CD4-positive, alpha-beta T cell treated with Interferon gamma for 1 hour (primary cell): Measurements from ENCODE around the gene ABHD6.
A peak's percentile ranks its signal among the peaks of the same experiment; 100 is the strongest.
"Not testable (repeated sequence)": the region's sequence is repeated elsewhere in the genome, so short reads cannot be mapped to it uniquely, and the experiment has no call there.

ENCODE experiments used
- DNase-seq: peaks from one replicate; pipeline ENCODE4 v3.0.0-alpha.2; 2020

The ABHD6 gene

GRCh38 chr3:58324391-58325390, 87.1 kb downstream of the ABHD6 start:
- DNase-seq = no peak

- DNase-seq = no peak
Measured at GRCh38 chr3:58325525-58325992, 88.0 kb downstream of the ABHD6 start.

GRCh38 chr3:58326267-58326900, 88.8 kb downstream of the ABHD6 start:
- DNase-seq = no peak

GRCh38 chr3:58329150-58329921, 91.7 kb downstream of the ABHD6 start:
- DNase-seq = no peak

GRCh38 chr3:58329922-58330413, 92.4 kb downstream of the ABHD6 start:
- no peak for DNase-seq

- no peak for DNase-seq
Measured at GRCh38 chr3:58331593-58332152, 94.1 kb downstream of the ABHD6 start.

- DNase-seq = peak; percentile 76
Measured at GRCh38 chr3:58332575-58333188, 95.1 kb downstream of the ABHD6 start, which contains the start of gene PXK. TSS of gene PXK (plus strand) at chr3:58332892. CDS start at chr3:58332989, 97 bp downstream.

GRCh38 chr3:58333206-58334012, 95.8 kb downstream of the ABHD6 start:
- no peak for DNase-seq

GRCh38 chr3:58334013-58334321, 96.4 kb downstream of the ABHD6 start:
- DNase-seq = no peak

- DNase-seq = no peak
Measured at GRCh38 chr3:58334506-58334884, 96.9 kb downstream of the ABHD6 start.

- no peak for DNase-seq
Measured at GRCh38 chr3:58335652-58335947, 98.0 kb downstream of the ABHD6 start.

- no peak for DNase-seq
Measured at GRCh38 chr3:58336135-58336882, 98.7 kb downstream of the ABHD6 start.

GRCh38 chr3:58337190-58337589, 99.6 kb downstream of the ABHD6 start:
- DNase-seq = no peak

- DNase-seq = not testable (repeated sequence)
Measured at GRCh38 chr3:58339146-58339545, 101.6 kb downstream of the ABHD6 start.

GRCh38 chr3:58340594-58341244, 103.1 kb downstream of the ABHD6 start:
- DNase-seq = no peak

GRCh38 chr3:58341376-58341775, 103.8 kb downstream of the ABHD6 start:
- no peak for DNase-seq

- DNase-seq = no peak
Measured at GRCh38 chr3:58342676-58343075, 105.1 kb downstream of the ABHD6 start.
